Measurements from ENCODE around the gene CABCOCO1.

CABCOCO1 gene, protein sequence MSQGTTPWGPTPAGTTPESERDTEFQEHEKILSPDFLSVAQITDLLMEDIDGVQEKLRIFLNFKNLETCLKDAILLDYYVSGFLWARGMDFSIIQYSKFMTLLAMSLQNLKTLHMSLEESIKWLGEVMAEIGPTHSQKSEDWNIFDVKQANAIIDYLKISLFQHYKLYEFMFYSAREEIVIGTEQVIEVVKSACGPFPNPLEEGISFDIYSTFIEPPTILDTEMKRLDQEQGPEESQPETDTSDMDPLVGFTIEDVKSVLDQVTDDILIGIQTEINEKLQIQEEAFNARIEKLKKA

DNA sequence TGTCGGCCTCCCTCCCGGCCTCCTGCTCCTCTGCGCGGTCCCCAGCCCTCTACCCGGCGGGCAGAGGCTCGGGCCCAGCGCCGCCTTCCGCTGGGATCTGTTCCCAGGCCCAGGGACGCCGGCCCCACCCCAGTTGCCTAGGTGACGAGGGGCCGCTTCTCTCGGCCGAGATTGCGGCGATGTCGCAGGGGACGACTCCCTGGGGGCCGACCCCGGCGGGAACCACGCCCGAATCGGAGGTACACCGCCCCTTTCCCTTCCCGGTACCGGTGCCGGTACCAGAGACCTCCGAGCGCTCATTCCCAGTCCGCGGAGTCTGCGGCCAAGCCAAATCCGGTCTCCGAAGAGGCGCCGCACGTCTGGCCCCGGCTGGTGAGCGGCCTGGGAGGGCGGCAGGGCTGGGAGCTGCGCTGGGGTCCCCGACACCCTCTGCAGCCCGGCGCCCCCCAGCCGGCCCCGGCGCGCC lies at the start of gene CABCOCO1:
Gene CABCOCO1 (plus strand): TSS at position 136 of the 466 bp plus-strand sequence. CDS start 44 bp downstream, at position 180.
- DNase-seq = peak; percentile 23

DNA sequence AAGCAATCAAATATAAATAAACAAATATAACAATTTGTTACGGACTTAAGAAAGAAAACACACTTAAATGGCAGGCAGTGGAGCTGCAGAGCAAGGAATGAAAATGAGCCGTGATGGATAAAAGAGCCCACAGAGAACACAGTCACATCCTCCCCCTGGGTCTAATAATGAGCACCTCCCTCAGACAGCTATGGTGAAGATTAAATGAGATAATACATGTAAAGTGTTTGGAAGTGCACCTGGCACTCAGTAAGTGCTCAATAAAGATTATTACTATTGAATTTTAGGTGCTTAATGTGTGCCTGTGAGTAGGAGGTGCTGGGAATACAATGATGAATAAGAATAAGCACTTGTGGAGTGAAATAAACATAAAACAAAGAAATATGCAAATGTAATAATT lies 49.1 kb upstream of the CABCOCO1 start:
- DNase-seq = no peak

DNA sequence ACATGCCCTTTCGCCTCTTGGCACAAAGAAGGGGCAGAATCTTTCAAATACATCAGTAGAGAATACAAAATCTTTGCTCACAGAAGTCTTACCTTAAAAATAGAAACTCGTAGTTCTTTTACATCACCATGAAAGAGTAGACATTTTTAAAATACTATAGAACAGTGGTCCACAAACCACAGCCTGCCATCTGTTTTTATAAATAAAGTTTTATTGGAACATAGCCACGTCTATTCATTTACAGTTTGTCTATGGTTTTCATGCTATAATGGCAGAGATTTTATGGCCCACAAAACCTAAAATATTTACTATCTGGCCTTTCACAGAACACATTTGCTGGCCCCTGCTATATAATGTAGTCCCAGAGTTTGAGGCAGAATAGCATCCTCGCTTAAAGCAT lies 46.1 kb upstream of the CABCOCO1 start:
- no peak for DNase-seq

DNA sequence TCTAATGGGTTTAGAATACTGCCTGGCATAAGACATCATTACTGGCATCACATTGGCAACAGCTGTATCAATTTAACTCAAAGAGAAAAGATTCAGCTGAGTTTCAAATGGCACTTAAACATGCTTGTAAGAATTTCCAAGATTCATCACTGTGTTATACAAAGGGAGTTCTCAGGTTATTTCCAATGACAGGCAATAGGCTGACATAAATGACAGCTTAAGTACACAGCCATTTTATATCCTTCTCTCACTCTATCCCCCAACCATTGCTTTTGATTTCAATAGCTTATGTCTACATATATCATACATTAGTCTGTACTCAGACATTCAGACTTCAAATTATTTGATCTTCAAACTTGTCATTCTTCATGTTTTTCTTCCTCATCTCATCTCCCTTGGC lies 45.5 kb upstream of the CABCOCO1 start:
- no peak for DNase-seq

DNA sequence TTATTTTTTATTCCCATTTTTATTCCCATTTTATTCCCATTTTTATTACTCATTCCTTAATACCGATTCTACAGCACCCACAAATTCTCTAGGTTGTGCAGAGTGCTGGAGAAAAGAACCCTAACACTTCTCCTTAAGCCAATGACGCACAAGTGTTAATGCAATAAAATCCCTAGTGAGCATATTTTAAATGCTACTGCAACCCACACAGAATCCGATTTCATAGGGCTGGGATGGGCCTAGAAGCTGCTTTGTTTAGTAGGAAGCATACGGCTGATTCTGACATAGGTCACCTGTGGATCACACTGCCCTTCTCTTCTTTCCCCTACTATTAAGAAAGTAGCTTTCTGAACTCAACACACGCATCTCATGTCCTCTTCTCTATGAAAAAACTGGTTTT lies 45.1 kb upstream of the CABCOCO1 start:
- no peak for DNase-seq

DNA sequence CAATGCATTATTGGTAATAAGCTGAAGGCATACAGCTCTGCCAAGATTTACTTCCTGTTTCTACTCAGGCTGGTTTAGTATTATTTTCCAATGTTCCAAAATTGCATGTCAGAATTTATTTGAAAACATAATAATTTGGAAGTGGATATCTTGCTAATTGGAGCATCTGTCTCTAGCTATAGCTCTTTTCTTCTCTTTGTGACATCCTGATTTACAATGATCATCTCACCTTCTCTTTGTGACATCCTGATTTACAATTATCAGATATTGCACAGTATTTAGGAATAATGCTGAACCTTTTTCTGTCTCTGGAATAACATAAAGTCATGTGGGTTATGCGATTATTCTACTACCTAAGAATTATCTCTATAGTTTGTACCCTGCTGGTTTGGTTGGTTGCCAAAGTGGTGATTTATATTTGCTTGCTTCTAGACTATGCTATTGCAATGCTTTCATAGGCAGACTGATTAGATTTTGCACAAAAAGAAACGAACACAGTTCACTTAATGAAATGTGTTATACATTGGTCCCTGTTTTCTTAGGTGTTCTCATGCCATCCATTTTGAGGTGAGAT lies 44.3 kb upstream of the CABCOCO1 start:
- DNase-seq = no peak

DNA sequence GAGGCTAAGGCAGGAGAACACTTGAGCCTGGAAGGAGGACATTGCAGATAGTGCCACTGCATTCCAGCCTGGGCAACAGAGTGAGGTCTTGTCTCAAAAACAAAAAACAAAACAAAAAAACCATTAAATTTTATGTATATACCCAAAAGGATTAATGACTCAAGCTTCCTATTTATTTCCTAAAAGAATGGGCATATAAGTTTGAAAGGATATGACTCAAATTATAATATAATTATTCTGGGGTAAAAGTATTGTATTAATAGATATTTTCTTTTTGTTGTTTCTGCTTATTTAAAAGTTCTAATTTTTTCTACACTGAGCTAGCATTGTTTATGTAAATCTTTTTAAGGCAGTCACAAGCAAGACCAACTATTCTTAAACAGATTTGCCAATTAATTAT lies 42.2 kb upstream of the CABCOCO1 start:
- no peak for DNase-seq

DNA sequence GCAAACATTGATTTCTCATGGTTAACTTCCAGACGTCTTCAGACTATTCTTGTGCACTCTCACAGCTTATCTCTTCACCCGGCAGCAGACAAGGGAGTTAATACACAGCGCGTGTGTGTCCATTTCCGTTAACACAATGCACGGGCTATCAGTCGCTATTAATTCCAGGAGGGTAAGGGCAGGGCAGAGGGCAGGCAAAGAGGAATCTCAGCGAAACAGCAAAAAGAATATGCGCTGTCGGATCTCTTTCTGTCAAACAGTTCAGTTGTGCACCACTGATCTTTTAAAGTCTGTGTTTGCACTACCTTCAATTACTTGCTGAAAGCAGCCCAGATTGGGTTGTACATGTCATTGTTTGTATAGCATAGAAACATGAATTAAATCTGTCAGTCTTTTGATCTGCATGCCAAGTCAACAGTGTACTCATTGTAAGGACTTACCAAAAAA lies 41.1 kb upstream of the CABCOCO1 start:
- no peak for DNase-seq

DNA sequence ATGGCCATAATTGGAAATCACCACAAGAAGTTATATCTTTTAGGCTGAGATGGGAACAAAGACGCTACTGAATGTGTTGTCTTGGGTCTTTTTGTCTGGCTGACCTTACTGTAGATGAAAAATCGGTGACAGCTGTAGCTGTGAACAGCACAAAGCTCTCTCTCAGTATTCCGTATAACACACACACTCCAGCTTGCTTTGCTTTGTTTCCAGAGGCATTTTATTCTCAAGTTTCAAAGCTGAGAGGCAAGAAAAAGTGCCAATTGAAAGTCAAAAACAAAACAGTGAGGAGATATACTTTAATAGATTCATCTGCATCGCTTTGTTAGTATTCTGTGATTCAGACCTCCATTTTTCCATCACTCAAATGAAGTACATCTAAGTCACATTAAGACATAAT lies 39.6 kb upstream of the CABCOCO1 start:
- no peak for DNase-seq

DNA sequence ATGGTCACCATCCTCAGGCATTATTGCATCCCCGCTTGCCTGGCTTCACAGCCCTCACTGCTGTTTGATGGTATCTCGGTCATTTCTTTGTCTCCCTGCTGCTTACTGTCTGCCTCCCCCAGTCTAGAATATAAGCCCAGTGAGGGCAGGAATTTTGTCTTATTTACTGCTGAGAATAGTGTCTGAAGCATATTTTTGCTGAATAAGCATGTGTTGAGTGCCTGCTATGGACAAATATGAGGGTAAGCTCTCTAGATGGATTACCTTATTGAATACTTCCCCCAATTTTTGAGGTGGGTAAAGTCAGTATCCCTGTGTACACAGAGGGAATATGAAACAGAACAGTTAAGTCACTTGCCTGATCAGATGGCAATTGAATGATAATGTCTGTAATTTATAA lies 36.5 kb upstream of the CABCOCO1 start:
- no peak for DNase-seq

DNA sequence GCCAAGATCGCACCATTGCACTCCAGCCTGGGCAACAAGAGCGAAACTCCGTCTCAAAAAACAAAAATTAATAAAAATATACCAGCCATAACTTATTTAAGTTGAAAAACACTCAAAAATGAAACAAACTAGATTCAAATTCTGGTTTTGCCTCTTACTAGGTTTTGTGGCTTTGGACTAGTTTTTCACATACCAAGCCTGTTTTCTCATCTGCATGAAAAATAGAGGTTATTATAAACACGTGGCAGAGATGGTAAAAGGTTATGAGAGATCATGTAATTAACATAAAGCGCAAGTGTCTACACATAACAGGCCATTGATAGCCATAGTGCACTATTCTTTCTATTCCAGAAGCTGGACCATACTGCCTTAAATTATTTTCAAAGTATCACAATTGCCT lies 35.5 kb upstream of the CABCOCO1 start:
- no peak for DNase-seq

DNA sequence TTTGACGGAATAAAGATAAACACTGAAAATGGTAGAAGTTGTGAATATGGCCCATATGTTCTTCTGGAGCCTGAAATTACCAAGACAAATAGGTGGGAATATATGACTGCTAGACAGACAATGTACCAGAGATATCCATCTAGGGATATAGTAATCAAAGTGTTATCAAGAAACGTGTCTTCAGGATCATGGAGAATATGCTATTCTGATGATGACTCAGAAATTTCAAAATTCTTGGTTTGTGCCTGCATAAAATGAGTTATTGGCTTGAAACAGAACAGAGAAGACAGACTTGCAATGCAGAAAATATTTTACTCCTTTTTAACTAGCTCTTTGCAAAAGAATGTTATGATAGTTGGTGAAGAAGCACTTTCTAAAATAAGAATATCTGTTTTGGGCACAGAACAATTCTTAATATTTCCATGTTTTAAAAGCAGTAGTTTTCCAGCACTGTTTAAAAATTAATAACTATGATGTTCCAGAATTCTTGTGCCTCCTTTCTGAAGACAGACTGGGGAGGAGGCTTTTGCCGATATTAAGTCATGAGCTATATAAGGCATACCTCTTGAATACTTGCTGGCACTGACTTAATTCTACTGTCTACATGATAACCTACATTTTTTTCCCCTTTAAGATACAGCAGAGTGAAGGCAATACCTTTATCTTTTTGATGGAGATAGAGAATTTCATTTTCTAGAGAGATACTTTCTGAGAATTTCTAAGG lies 34.4 kb upstream of the CABCOCO1 start:
- no peak for DNase-seq

DNA sequence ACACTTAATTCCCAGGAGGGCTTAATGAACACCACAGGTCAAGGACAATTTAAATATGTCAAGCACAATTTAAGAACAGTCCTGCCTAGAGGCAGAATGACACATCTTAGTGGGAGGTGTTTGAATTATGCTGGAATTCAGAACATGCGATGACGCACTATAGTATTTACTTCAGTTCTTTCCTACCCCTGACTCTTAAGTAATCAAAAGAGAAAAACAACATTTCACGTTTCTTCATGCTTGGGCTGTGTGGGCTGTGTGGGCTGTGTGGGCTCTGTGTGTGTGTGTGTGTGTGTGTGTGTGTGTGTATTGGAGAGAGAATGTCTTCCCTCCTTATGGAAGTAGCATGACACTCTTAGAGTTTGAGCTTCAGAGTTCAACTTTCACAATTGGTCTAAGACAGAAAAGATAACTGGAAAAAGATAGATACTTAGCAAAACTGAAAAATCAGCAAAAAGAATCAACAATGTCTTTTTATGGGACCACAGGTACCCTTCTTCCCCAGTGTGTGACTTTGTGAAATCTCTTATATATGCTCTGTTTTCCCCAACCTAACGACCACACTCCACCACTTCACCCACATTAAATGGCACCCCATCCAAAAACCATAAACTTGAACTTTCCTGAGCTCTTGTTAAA lies 33.7 kb upstream of the CABCOCO1 start:
- DNase-seq = no peak

DNA sequence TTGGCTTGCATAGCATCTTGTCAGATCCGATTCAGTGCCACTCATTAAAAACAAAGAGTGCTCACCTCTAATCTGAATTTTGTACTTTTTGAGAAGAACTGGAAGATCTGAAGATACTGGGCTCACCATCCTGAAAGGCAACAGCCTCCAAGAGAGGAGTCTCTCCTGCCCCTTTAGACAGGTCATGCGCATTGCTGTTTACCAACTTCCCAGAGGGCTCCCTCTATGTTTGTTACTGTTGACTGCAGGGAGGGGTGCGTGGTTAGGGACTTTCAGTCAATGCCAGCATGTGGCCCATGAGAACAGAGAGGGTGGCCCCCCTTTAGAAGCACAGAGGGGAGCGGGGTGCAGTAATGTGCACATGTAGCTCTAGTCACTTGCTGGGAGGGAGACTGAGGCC lies 33.2 kb upstream of the CABCOCO1 start:
- DNase-seq = no peak

DNA sequence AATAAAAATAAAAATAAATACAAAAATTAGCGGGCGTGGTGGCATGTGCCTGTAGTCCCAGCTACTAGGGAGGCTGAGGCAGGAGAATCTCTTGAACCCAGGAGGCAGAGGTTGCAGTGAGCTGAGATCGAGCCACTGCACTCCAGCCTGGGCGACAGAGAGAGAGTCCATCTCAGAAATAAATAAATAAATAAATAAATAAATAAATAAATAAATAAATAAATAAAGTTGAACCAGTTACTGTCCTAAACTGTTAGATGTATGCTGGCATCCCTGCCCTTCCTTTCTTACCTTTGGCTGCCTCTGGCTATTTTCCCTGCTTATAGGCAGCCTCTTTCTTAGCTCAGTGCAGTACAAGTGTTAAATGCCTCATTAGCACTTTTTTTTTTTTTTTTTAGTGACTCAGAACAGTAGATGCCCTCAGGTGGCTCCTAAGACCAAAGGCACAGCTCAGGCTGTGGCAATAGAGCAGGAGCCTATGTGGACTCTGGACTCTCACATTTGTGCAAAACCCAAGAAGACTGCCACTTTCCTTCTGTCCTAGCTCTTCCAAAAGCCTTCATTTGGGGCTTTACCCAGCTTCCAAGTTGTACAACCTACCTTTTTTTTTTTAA lies 30.6 kb upstream of the CABCOCO1 start:
- no peak for DNase-seq

DNA sequence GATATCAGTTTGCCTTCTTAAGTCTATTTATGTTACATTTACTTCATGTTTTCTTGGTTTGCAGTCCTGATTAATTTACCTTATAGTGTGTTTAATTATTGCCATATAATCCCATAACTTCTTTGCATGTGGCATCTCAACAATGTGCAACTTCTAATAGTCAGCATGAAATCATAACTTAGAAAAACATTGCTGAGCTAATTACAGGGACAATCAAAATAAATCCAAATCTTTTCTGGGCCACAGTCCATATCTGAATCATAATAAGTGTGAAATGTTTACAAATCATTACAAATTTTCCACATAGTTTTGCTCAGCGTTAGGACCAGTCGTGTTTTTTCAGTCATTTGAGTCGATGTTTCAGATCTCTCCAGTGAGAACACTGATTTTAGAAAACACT lies 29.1 kb upstream of the CABCOCO1 start:
- no peak for DNase-seq

DNA sequence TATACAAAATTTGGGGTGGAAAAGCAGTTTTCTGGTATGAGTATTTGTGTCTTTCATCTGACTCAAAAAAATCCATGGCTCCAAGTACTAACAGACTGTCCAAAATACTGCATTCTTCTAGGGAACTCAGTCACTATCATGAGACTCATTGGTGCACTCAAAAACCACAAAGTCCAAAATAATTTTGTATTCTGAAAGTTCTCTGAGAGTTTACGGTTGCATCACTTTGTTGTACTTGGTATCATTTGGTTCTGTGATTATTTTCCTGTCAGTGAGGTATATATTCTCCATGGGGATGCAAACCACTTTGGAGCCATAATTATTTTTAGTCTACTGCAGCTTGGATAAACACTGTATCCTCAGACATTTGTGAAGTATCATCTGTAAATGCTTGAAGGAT lies 28.0 kb upstream of the CABCOCO1 start:
- DNase-seq = no peak

DNA sequence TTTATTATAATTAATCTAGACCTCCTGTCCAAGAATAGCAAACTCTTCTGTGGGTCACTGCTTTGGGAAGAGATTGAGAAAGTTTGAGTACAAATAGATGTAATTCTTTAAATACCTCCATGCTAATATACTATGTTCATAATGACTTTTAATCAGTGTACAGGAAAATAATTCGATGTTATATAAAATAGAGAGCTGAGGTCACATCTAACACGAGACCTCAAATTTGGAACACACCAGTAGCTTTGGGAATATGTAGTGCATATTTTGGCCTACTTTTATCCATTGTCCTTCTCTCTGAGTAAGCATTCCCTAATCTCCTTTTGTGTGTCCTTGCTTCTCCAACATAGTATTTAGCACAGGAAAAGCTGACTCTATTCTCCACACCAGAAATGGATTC lies 27.3 kb upstream of the CABCOCO1 start:
- DNase-seq = no peak

DNA sequence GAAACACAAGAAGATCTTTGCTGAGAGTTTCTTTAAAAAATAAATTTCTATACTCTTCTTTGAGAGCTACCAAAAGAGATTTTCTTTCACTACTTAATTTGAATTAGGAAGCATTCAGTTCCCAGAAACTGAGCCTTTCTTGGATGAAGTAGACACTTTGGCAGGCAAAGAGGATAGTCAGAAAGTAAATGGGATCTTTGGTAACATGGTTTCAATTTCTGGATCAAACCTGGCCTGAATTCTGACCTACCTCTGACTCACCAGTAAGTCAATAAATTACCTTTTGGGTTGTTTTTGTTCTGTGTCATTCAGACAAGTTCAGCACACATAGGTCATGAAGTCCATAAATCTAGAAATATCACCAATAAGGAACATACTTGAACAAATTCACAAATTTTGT lies 26.8 kb upstream of the CABCOCO1 start:
- no peak for DNase-seq

DNA sequence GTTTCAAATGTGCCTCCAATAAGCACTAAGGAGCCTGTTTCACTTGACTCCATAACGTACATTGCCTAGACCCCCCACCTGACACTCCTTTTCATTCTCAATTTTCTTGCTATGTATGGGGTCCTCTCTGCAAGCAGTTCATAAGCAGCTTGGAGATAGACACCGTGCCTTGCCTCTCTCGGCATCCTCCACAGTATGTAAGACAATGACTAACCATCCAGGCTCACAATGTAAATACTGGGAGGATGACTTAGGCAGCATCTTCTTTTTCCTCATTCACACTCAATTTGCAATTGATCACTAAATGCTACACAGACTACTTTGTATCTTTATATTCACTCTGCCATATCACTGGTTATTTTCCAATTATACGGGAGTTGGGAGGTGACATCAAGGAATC lies 22.8 kb upstream of the CABCOCO1 start:
- no peak for DNase-seq

DNA sequence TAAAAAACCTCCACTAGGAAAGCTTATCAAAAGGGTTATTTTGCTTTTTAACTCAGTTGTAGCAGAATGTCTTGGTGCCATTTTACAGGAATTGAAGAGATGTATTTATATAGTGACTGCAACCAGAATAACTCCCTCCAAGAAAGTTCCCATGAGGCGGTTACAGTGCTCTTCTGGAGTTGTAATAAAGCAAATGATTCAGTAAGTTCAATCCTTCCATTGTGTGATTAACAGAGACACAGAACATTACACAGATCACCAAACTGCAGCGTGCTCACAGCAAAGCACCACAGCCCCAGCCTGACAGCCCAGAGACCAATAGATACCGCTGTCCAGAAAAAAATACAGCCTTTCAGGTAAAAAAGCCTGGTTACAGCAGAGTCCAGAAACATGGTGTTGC lies 21.9 kb upstream of the CABCOCO1 start:
- no peak for DNase-seq

DNA sequence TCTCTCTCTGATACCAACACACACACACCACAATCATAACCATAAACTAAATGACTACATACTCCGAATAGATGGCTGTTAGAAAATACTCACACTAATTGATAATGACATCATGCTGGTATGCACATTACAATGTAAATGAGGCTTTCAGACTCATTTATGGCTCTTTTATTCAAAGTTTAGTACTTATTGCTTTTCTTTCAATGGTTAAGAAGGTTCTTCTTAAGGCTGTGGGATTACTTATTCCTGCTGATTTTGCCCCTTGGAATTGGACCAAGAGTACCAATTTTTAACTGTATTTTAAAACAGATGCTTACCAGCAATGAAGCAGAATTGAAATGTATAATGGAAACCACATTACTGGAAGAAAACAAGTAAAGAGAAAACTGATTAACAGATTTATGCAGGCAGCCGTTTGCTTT lies 20.6 kb upstream of the CABCOCO1 start:
- DNase-seq = no peak

DNA sequence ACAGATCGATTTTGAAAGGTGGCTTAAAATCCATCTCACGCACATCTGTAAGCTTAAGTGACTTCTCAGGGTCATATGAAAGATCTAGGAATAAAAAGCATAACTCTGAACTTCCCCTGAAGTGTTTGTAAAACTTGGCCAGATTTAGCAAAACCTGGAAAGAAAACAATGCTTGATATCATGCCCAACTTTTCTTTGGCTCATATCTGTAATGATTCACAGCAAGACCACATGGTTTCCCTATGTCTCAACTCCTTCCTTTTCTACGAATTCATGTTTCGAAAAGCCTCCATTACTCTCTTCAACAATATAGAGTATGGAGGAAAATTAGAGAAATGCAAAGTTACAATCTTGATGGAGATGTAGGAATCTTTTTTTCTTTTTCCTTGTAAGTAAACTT lies 20.1 kb upstream of the CABCOCO1 start:
- no peak for DNase-seq
